Adrenal gland (tissue), 5 donors: ENCODE results near the gene ASIC5.

Experiments
- CTCF ChIP-seq, 6 experiments: fragments of 450-650 bp in 4 of 6; fragments of 200-600 bp in 2 of 6; sonication (generic) in 1 of 6; IDR thresholded peaks; 1 replicate in 5 of 6; 2 replicates in 1 of 6; pipeline versions ENCODE4 v1.5.1 to v1.8.0; 2016 to 2021; ENCODE audit warnings: antibody characterized with exemption in 6 of 6, mild to moderate bottlenecking in 2 of 6, moderate library complexity in 1 of 6
- POLR2A ChIP-seq, 2 donors: fragments of 450-650 bp; IDR thresholded peaks; one replicate each; pipeline ENCODE4 v1.6.1; 2017; ENCODE audit warnings: antibody characterized with exemption in 2 of 2, mild to moderate bottlenecking in 2 of 2, moderate library complexity in 1 of 2
- donor health status: DM: no; HTN: no; CAD: no.

DNA sequence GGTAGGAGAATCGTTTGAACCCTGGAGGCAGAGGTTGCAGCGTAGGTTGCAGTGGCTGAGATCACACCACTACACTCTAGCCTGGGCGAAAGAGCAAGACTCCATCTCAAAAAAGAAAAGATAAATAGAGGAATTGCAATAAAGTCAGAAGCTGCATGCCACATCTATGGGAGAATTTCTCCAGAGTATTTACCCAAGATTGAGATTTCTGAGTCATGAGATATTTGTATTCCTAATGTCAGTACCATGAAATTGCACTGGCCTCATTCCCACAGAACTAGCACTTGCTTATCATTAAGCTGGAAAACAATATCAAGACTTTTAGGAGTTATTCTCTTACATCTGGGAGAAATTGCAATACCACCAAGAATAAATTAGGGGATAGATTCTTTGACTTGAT lies 37.4 kb downstream of the ASIC5 start:
- TF ChIP-seq POLR2A (IDR thresholded peaks at IDR 0.05): no peak
- no peak for TF ChIP-seq CTCF (IDR thresholded peaks at IDR 0.05)
